ENCODE measurements around the gene MLC1.

The MLC1 gene

DNA sequence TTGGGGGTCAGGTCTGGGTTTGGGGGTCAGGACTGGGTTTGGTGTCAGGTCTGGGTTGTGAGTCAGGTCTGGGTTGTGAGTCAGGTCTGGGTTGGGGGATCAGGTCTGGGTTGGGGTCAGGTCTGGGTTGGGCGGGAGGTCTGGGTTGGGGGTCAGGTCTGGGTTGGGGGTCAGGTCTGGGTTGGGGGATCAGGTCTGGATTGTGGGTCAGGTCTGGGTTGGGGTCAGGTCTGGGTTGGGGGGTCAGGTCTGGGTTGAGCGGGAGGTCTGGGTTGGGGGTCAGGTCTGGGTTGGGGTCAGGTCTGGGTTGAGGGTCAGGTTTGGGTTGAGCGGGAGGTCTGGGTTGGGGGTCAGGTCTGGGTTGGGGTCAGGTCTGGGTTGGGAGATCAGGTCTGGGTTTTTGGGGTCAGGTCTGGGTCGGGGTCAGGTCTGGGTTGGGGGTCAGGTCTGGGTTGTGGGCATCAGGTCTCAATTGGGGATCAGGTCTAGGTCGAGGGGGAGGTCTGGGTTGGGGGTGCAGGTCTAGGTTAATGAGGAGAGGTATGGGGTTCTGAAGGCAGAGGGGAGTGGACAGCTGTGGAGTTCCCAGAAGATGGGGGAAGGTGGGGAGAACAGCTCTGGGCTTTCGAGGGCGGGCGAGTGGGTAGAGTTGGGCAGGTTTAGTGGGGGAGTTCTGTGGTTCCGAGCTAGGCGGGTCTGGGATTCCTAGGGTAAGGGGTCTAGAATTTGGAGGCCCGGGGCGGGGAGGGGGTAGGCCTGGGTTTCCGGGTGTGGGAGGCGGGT lies 27.8 kb downstream of the MLC1 start:
- no peak for DNase-seq

DNA sequence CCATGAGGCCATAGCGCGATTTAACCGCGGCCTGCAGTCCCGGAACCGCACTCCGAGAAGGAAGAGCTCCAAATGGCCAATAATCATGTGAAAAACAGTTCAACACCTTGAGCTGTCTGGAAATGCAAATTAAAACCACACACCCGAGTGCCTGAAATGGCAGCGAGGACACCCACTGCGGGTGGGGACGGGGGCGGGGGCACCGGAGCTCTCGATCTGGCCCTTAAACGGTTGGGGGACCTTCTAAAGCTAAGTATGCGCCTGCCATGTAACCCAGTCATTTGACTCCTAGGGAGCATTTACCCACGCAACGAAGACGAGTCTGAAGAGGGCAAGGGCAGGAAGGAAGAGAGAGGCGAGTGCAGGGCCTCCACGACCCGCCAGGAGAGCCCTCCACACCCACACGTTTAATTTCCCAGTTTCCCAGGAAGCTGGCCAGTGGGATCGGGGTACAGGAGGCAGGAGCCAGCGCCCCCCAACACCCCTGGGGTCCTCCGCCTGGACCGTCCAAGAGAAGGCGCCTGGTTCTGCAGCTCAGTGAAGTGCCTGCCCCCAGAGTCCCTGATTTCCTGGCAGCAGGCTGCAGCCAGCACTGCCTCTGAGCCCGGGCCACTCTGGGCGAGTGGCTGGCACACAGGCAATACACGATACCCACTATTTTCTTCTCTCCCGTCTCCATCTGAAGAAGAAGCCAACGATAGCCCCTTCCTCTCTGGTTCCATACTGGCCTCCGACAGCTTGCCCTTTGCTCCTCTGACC lies 28.8 kb downstream of the MLC1 start:
- DNase-seq: no peak

DNA sequence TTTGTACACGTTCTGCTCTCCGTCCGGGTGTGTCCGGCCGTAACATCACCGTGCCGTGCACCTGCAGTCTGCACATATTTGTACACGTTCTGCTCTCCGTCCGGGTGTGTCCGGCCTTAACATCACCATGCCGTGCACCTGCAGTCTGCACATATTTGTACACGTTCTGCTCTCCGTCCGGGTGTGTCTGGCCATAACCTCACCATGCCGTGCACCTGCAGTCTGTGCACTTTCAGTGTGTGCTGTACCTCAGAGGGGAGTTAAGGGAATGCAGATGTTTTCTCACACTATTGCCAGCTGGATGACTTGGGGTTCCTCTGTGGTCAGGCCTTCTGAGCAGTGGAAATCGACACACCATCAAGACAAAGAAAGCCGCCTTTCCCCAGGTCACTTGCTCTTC lies 31.4 kb downstream of the MLC1 start:
- DNase-seq: no peak

DNA sequence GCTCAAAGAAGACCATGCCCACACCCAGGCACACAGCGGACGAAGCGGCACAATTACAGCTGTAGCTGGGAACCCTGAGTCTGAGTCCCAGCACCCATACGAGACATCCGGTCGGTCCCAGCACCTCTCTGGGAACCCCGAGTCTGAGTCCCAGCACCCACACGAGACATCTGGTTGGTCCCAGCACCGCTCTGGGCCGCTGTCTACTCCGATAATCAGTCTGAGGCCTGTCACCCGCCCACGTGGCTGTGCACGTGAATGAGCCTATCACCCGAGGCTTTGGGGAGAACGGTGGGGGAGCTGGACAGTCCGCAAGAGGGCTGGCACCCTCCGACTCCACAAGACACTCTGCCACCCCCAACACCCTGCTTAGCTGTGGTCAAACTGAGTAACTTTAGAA lies 33.3 kb downstream of the MLC1 start:
- DNase-seq: no peak

DNA sequence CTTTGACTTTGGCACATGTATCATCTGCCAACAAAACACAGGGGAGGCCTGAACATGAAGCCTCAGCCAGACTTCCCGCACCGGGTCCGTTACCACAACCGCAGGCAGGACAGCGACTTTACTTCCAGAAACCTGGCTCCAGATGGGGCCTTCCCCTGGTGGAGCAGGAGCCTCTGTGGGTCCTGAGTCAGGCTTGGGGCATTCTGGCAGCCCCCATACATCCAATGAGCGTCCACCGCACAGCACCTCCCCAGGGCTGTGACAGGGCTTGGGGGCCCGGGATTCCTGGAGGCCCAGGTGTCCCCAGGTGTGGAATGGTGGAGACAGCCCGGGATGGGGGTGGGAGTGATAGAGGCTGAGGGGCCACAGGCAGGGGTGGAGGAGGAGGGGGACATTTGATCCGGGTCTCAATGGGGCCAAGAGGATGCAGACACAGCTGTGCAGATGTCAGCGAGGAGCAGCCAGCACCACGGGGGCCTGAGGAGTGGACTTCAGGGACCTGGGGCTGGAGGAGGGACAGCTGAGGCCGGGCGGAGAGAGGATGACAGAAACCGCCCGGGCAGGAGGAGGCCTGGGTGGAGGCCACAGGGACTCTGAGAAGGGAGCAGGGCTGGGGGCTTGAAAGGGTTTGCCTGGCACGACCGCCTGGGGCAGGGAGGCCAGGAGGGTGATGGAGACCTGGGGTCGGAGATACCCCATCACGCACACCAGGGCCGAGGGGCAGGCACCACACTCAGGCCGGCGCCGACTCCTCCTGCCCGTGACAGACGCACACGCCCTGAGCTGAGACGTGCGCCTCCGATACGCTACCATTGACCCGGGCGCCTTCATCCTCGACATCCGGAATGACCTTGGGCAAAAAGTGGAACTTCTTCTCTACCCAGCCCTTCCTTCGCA lies 35.7 kb downstream of the MLC1 start:
- no peak for DNase-seq

DNA sequence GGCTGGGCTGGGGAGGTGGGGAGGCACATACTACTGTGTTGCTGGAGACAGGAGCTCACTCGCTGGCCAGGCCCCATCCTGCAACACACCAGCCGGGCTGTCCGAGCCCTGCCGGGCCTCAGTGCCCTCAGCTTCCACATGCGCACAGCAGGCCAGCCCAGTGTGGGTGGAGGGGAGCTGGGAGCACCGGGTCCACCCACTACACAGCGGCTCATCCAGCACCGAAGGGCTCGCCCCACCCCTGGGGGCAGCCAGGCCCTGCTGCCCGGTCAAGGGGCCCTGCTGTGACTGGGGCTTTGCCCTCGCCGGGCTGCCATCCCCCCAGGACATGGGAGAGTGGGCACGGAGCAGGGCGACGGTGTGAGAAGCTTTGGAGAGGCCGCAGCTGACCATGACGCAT lies 36.4 kb downstream of the MLC1 start:
- no peak for DNase-seq

DNA sequence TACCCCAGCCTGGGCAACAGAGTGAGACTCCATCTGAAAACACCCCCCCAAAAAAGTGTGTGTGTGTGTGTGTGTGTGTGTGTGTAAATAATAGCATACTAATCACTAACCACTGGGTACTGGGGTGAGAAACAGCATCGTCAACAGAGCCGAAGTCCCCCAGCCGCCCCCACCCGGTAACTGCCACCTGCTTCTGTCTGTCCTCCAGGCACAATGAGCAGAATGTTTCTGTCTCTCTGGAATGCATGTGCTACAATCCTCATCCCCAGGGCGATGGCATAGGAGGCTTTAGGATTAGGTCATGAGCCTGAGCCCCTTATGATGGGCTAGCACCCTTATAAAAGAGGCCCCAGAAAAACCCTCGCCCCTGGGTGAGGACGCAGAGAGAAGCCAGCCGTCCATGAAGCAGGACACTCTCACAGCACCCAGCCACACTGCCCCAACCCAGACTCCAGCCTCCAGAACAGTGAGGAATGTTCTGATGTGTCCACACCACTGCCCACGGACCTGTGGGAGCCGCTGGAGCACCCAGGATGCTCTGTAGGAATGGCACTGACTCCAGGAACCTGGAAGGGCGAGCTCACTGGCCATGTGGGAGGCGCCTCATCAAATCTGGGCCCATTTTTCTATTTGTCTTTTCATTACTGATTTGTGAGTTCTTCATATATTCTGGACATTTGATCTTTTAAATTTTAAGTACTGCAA lies 37.0 kb downstream of the MLC1 start:
- DNase-seq: no peak

DNA sequence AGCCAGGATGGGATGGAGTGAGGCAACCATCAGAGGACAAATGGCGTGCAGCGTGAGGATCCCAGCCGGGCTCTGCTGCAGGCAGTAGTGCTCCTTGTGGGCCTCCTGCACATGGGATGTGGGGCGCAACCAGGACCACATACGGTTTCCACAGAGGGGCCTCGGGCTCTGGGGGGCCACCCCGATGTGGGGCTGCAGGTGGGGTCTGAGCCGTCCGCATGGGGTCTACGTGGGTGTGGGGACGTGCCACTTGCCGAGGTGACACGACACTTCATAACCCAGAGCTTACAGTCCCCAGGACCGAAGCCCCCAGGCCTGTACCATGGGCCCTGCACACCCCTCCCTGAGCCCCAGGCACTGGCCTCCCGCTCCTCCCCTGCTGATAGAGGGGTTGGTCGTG lies 37.9 kb downstream of the MLC1 start:
- DNase-seq: no peak

DNA sequence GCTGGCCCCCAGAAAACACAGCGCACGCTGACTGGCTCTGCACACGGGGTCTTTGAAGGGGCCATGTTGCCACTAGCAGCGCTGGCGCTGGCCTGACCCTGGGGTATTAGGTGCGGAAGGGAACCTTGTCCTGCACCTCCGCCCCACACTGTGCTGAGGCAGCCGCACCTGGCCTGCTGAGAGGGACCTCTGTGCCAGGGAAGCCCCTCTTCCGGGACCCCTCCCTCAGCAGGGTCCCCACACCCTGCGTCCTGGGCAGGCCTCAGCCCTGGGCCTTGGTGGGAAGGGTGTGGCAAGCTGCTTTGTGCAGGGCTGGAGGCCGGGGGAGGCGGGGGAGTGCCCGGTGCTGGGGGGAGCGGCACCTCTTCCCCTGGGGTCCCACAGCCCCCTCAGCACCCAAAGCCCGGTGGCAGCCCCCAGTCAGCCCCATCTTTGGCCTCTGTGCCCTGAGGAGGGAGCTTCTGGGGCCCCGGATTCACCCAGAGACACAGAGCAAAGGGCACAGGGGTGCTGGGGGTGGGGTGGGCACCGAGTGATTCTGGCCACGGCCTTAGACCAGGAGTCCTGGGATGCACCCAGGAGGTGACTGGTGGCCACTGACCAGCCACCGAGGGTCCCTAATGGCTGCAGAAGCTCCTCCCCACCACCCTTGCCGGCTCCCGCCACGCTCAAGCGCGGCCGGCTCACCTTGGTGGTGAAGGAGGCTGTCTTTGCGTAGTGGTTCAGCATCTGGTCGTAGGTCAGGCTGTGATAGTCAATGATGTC lies 38.6 kb downstream of the MLC1 start:
- DNase-seq: no peak

DNA sequence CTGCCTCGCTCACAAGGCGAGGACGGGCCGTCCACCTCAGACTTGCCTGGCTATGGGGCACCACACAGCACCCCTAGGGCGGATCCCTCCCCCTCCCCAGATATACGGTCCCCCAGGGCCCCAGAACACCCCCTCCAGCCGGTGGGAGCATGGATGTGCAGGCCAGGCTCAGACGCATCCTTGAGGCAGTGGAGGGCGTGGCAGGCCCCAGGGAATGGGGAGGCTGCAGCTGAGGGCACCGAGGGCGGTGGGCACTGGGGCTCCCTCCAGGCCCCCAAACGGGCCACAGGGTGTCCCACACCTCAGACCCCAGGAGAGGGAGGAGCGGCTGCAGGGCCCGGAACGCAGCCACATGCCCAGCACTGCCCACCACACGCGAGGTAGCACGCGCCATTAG lies 39.2 kb downstream of the MLC1 start:
- no peak for DNase-seq

DNA sequence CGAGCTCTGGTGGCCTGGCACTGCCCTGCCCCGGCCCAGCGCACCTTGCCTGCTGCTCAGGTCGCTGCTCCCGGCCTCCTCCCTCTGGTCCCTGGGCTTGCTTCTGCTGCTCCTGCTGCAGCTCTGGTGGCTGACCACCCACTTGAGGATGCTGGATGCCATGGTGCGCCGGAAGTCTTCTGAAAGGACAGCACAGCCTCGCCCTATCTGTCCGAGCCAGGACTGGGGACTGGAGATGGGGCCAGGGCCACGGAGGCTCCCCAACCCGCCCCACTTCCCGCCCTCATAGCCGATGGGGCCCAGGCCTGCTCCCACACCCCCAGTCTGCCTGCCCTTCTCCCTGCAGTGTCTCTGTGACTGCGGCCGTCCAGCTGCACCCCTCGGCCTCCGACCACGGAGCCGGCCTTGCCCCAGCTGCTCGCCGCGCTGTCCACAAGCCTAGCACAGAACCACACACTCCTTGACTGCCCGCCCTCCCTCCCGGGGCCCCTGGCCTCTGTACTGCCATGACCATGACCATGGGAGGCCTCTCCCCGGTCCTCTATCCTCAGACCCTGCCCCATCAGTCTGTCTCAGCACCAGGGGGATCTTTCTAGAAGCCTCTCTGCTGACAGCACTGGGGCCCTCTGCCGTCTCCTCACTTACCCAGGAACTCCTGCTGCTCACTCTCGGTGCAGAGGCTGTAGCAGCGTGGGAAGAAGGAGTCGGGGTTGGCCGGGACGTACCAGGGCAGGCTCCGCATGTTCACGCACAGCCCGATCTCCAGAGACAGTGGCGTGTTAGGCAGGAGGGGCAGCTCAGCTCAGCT lies 39.8 kb downstream of the MLC1 start:
- DNase-seq: no peak

DNA sequence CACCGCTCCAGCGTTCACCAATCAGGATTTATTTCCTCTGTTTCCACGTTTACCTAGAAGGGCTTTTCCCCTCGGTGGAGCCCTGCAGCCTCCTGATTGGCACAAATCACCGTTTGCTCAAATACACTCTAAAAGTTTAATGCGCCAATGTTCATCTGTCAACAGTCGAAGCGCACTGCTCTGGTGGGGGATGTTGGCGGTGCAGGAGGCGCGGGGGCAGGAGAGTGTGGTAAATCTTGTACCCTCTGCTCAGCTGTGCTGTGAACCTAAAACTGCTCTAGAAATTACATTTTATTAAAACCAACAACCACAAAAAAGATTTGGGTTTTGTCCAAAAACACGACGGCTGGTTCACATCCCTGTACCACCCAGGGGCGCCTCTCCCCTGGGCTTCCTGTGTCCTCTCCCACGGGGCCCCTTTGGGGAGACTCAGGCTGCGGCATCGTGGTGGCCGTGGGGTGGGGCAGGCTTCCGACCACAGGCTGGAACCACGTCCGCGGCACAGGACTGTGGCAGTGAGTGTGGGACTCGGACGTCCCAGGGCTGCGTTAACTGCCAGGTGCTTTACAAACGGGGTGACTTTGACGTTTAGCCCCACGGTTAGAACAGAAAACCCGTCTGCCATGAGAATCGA lies 40.6 kb downstream of the MLC1 start:
- no peak for DNase-seq

DNA sequence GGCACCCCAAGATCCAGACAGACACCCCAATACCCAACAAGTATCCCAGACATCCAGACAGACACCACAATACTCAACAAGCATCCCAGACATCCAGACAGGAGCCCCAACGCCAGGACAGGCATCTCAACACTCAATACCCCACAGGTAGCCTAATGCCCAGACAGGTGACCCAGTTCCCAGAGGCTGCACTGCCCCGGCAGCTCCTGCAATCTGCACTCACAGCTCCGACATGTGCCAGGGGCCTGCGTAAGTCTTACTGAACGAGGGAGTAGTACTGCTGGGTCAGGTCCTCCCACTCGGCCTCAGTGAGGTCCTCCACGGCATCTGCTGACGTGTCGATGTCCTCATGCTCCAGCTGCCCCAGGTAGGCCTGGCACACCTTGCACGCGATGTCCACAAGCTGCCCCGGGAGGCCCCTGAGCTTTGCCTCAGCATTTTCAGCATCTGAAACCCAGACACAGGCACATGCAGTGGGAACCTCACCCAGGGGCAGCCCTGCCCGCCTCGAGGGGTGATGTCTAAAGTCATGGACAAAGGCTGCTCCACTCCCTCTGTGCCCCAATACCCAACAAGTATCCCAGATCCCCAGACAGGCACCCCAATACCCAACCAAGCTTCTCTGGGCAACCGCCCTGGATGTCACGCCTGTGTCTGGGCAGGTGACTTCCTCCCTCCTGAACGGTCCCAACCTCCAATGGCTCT lies 43.7 kb downstream of the MLC1 start:
- no peak for DNase-seq

DNA sequence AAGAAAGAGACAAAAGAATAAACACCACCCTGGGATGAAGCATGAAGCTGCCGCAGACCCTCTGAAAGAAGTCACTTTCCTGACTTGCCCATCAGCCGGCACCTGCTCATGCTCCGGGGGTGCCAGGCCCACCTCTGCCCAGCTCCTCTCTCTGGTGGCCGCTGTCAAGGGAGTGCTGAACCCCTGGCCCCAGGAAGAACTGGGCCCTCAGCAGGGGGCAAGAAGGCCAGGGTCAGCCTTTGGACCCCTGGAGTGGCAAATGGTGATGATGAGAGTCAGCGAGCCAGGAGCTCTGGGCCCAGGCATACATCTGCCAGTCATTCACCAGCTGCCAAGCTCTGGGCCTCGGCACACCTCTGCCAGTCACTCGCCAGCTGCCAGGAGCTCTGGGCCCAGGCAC lies 44.5 kb downstream of the MLC1 start:
- DNase-seq: no peak

DNA sequence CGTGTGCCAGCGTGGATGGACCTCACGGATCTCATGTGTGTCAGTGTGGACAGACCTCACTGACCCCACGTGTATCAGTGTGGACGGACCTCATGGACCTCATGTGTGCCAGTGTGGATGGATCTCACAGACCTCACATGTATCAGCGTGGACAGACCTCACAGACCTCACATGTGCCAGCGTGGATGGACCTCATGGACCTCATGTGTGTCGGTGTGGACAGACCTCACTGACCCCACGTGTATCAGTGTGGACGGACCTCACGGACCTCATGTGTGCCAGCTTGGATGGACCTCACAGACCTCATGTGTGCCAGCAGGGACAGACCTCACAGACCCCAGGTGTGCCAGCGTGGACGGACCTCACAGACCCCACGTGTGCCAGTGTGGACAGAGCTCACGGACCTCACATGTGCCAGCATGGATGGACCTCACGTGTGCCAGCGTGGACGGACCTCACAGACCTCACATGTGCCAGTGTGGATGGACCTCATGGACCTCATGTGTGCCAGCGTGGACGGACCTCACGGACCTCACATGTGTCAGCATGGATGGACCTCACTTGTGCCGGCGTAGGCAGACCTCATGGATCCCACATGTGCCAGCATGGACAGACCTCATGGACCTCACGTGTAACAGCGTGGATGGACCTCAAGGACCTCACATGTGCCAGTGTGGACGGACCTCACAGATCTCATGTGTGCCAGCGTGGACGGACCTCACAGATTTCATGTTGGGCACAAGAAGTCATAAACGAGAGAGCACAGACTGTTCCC lies 45.4 kb downstream of the MLC1 start:
- DNase-seq: no peak

DNA sequence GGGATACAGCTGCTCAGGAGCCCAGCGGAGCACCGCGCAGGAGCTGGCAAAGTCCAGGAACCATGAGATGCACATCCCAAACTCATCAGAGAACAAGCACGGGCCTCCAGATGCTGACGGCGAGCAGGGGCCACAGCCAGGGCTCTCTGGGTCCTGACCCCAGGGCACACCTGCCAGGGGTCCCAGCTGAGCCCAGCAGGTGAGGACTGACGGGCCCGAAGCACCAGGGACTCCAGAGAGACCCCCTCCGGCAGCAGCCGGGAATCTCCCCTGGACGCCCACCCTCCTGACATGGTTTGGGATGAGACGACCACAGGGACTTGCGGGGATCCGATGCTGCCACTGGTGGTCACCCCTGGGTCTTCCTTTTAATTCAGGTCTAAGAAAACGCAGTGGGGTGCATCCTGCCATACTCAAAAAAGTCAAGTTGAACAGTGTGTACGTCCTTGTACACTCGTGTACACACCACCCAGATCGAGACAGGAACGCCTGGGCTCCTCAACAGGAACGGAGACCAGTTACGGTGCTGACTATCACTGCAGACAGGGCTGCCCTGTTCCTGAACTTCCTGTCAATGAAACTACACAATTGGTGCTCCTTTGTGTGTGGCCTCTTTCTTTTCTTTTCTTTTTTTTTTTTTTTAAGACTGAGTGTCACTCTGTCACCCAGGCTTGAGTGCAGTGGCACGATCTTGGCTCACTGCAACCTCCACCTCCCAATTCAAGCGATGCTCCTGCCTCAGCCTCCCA lies 49.1 kb downstream of the MLC1 start:
- DNase-seq: no peak

DNA sequence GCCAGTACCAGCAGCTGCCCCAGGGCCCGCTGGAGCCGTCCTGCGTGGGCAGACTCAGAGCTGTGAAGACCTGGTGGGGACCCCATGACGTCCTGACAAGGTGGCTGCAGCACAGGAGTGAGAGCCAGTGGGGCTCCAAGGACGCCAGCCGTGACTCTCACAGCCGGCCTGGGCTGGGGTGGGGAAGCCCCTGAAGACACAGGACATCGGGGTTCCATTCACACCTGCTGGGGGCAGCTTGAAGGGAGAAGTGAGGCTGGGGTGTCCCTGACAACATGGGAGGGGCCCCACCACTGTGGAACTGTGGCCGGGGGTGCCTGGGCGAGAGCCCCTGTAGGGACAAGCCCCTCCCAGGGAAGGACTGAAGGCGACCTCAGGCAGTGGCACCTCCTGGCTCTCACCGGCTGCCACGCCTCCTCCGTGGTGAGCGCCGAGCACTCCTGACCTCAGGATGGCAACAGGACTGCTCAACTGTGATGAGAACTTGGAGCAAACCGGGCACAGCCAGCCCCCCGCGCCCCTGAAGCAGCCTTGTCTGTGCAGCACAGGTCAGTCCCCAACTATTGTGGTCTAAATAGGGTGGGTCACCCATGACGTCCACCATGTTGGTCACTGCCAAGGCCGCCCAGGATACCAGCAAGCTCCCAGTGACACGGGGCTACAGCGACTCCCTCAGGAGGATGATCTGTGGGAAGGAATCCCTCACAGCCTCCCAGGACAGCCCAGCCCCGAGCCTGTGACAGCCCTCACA lies 49.9 kb downstream of the MLC1 start:
- DNase-seq: no peak
